Erythroblast (primary cell): ENCODE measurements around the gene GPC3.
"Not testable (repeated sequence)": the region's sequence is repeated elsewhere in the genome, so short reads cannot be mapped to it uniquely, and the experiment has no call there.

Experiments
- DNase-seq, 2 experiments: peaks; one replicate each; lab custom pipeline; 2025; lab: John Stamatoyannopoulos, UW
- GATA1 ChIP-seq: IDR thresholded peaks from 2 replicates; pipeline ENCODE4 v1.6.1; 2011; ENCODE audit warnings: low read depth, mild to moderate bottlenecking, control low read depth, low read length, moderate library complexity
- POLR2A ChIP-seq: IDR thresholded peaks from 2 replicates; pipeline ENCODE4 v1.6.1; 2011; ENCODE audit warnings: mild to moderate bottlenecking, low read length

The GPC3 gene

DNA sequence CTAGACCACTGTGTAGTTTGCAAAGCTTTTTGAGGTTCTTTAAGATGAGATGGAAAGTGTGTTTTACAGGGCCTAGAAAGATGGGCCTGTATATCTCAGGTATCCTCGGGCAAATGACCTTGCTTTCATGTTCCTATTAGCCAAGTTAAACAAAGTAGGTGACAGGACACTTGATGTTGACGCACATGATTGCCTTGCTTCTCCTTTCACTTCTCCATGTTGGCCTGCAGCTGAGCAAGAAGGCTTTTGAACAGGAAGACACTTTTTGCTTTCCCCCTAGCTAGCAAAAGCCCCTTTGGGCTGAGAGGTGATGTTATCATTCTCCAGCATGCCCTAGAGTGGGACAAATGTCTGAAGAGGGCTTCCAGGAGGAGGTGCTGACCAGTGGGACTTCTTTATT, 202.1 kb downstream of the GPC3 start:
- DNase-seq = no peak
- TF ChIP-seq POLR2A (no peak), GATA1 (no peak)

DNA sequence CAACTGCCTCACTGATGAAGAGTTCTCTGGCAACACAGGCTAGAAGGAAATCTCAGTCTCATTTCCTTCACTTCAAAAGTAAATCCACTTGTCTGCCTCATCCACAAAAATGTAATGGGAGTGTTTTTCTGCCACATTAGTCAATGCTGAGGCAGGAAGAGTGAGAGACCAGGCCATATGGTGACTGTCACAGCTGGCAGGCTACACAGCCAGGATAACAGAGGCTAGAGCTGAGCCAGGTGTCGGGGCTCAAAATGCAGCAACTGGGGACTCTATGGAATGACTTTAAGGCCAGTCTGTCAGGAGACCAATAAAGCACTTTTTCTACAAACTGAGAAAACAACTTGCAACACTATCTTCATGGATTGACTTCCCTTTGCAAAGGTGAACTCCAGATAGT, 204.2 kb downstream of the GPC3 start:
- no peak for DNase-seq
- TF ChIP-seq POLR2A (no peak), GATA1 (no peak)

DNA sequence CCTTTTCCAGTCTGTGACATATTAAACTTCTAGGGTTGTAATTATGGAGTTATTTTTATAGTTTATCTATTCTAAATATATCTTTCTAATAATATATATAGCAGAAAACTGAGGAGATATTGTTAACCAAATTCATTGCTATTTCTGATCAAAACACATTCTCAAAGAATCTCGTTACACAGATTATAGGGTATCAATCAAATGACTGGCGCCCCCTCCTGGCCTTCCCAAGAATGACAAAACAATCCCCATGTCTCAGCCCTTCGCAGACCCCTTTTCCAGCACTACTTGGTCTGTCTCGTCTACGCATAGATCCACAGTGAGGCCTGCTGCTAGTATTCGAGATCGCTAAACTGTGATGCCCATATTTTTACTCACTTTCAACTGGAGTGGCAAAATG, 209.3 kb downstream of the GPC3 start:
- TF ChIP-seq GATA1 (no peak), POLR2A (no peak)
- DNase-seq = peak in 1 of 2 experiments; percentile 21

DNA sequence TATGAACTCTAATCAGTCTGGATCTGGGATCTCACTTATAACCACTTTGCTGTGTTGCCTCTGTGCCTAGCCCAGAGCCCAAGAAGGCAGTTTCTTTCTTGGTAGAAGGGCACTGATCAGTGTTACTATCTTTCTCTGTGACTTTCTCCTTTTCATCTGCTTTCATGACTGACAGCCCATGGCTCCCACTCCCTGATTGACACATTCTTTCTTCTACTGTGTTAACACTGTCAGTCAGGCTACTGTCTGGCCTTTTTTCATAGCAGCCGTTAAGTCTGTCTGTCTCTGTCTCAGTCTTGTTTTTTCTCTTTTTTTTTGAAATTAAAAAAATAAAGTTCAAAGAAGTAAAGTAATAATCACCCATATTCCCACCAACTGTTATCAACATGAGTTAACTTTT, 210.6 kb downstream of the GPC3 start:
- no peak for DNase-seq
- TF ChIP-seq POLR2A (no peak), GATA1 (no peak)

DNA sequence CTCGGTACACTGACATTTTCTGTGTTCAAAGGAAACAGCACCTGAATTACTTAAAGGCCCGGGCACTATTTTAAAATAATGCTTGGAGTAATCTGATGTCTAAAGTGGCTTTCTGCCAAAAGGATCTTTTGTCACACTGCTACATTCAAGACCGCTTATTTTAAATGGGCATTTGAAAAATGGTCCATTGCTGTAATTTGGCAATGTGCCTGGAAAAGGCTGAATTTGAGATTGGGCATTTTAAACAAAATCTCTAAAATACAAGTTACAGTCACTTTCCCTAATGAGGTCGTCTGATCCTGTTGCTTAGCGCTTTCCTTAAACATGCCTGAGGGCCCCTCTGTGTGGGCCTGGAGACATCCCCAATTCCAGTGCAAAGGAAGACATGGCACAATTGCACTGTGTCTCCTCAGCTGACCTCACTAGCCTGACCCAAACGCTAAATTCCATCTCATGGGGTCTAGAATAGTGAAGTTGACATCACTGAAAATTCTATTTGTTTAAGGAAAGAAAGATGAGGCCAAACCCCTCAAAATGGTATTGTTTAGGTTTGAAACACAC, 214.2 kb downstream of the GPC3 start:
- DNase-seq = no peak
- TF ChIP-seq GATA1 (no peak), POLR2A (no peak)

DNA sequence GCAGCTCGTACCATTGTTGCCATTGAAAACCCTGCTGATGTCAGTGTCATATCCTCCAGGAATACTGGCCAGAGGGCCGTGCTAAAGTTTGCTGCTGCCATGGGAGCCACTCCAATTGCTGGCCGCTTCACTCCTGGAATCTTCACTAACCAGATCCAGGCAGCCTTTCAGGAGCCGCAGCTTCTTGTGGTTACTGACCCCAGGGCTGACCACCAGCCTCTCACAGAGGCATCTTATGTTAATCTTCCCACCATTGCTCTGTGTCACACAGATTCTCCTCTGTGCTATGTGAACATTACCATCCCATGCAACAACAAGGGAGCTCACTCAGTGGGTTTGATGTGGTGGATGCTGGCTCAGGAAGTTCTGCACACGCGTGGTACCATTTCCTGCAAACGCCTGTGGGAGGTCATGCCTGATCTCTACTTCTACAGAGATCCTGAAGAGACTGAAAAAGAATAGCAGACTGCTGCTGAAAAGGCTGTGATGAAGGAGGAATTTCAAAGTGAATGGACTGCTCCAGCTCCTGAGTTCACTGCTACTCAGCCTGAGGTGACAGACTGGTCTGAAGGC, 222.3 kb downstream of the GPC3 start:
- DNase-seq = not testable (repeated sequence)

DNA sequence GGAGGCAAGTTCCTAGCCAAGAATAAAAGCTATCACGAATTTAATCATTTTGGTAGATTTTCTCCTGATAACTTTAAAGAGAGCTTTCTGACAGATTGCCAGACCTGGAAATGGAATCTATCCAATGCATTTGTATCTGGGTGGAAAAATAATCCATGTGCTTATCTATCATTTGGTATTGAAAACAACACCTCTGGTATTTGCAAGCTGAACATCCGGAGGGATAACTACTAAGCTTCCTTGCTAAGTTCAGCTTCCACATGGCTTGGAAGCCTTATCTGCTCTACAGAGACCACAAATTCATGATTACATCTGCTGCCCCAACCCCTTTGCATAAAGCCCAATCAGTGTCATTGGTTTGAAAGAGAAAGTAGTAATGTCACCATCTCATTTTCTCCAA, 230.7 kb downstream of the GPC3 start:
- TF ChIP-seq GATA1 (no peak), POLR2A (no peak)
- DNase-seq = no peak

DNA sequence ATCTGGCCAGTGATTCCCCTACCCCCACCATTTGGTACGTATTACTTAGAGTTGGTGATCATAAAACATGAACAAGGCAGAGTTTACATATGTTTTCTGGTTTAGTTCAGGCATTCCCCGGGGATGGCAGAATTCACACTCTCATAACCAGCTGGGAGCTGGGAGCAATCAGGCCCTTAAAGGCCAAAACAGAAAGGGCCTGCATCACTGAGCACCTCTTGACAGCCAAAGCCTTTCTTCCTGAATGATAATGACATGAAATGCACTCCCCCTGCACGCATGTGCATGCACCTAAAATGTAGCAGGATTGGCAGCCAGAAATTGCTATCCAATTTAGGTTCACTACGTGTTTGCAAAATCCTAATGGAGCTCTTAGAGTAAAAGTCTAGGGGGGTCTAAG, 235.4 kb downstream of the GPC3 start:
- DNase-seq = no peak
- TF ChIP-seq GATA1 (no peak), POLR2A (no peak)

DNA sequence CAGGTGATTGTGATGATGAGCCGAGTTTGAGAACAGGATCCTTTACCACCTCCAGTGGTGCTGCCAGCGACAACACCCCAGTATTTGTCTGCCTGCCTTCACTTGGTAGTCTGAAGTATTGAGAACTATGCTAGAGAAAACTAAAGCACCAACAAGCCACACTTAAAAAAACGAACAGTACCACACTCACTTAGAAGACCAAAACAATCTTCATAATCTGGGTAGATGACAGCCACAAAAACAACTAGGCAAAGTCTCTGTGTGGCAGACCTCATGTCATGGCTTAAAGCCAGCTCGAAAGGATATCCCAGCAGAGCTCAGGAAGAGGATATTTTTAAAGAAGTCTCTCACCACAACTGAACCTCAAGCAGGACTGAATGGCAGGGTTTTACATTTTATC, 236.0 kb downstream of the GPC3 start:
- no peak for TF ChIP-seq POLR2A
- no peak for TF ChIP-seq GATA1
- no peak for DNase-seq

DNA sequence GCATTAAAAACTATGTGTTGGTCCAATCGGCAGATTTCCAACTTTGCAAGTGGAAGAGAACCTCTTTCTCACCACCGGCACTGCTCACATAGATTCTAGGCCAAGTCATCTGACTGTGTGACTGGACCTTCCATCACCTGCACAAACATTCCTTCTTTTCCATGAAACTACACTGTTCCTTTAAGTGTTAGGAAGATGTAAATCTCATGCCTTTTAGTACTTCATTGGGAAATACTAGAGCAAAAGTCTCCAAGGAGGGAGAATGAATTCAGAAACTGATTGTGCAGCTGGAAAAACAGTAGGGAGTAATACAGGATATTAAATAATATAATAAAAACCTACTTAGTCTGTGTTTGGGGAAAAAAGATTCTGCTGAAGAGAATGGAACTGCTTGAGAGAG, 238.2 kb downstream of the GPC3 start:
- TF ChIP-seq POLR2A = no peak
- TF ChIP-seq GATA1 = no peak
- DNase-seq = no peak

DNA sequence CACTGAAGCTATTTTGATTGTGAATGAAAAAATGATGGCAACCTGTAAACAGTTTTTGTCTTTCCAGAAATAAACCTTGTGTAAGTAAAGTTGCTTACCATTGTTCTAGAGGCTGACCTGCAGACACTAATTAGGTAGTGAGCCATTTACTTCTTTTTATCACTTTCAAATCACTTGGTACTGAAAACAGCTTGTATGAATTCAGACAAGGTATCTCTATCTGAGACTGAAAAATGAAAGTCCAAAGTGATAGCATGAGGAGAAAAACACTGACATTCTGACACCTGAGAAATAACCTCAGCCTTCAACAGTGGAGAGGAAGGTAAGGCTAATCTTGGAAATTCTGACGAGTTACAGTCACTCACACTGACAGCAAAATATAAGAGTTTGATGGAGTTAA, 238.8 kb downstream of the GPC3 start:
- no peak for TF ChIP-seq GATA1
- TF ChIP-seq POLR2A = no peak
- DNase-seq = no peak

DNA sequence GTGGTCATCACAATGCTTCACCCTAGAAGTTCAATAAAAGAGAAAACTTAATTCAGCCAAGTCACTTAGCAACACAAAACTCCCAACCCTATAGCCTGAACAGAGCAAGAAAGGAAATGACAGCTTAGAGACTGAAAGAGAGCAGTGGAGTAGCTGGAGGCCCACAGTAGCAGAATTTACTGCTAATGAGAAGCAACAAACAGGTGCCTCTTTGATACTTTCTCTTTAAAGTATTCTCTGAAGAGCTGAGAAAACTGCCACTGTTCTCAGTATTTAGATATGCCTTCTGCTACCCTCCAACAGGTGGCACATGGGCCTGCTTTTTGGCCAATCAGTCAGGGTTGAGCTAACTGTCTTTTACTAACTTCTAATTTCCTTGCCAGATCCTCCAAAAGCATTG, 240.0 kb downstream of the GPC3 start:
- TF ChIP-seq POLR2A (no peak), GATA1 (no peak)
- DNase-seq = no peak

DNA sequence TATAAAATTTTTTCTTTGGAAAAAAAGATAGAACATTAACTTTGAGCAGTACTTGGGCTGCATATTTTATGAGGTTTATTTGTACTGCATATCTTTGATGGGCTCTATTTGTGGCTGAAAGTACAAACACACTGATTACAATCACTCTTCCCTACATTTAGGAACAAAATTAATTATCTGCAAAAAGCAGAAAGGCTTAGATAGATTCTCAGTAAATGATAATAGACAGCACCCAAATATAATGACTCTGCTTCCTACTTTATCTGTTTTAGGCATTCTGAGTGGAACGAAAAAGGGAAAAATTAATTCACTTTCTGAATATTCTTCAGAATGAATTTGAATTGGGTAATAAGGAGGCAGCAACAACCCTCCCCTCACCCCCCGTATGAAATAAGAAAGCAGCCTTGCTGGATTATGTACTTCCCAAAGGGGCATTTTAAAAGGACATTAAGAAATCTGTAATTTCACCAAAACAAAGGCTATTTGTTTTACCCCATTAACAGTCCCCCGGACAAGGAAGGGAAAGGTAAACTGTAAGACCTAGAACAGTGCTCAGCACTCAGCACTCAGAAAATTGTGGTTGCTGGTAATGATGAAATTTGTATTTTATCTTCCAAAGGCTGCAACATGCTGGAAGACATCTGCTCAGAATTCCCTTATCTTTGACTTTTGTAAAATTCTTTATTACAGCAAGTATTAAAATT, 242.6 kb downstream of the GPC3 start:
- DNase-seq = no peak
- TF ChIP-seq POLR2A = no peak
- TF ChIP-seq GATA1 = no peak

DNA sequence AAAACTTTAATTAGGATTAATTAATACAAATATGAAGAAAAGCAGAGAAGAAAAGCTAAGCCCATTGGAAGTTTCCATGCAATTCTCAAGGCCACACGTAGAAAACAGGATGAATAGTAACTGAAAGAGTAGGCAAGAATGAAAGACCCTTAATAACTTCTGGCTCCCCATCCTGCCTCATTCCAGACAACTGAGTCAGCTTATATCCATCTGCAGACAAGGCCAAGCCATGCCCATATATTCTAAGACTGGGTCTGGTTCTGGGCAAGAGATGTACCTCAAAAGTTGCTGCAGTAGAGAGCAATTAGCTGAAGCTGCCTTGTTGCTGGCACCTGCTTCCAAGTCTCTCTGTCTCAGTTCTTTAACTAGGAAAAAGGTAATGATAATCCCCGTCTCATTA, 244.1 kb downstream of the GPC3 start:
- TF ChIP-seq POLR2A (no peak), GATA1 (no peak)
- DNase-seq = no peak

DNA sequence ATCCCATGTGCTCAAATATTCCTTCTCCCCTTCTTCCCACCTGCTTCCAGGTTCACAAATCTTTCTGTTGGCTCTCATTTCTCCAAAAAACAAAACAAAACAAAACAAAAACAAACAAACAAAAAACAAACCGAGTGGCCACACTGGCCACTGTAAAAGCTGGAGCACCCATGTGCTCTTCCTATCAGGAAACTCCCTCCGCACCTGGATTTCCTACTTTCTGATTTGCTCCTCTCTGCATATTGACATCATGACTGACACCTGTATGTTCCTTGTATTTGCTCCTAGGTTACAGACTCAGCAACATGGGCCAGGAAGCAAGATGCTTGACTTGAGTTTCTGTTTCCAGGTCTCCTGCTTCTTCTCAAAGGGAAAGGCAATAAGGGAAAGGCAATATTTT, 258.8 kb downstream of the GPC3 start:
- TF ChIP-seq GATA1 (no peak), POLR2A (no peak)
- no peak for DNase-seq
